ENCODE results near the gene TRIM50.
"Not testable (repeated sequence)": the region's sequence is repeated elsewhere in the genome, so short reads cannot be mapped to it uniquely, and the experiment has no call there.

- not testable (repeated sequence) for TF ChIP-seq CTCF (IDR thresholded peaks at IDR 0.05; ENCODE audit: poor library complexity); EZH2phosphoT487 (IDR thresholded peaks at IDR 0.05; ENCODE audit: low read depth, severe bottlenecking, unreplicated experiment); EZH2 (IDR thresholded peaks at IDR 0.05; ENCODE audit: borderline replicate concordance)
These were observed 4.3 kb downstream of the TRIM50 start for GRCh38 chr7:73323434-73324080.

Measured in hepatocyte (in vitro differentiated cells).